Uterus (tissue), 4 donors: ENCODE measurements around the gene LDLR. TPM values are rescaled to one million over a fixed set of nuclear protein-coding genes. Genes with fewer than 3 reads are reported as not detected.
A peak's percentile ranks its signal among the peaks of the same experiment; 100 is the strongest.
"Not testable (repeated sequence)": the region's sequence is repeated elsewhere in the genome, so short reads cannot be mapped to it uniquely, and the experiment has no call there.

ENCODE experiments used
- DNase-seq, 2 donors: peaks; one replicate each; pipeline ENCODE4 v3.0.0-alpha.2; 2019 to 2020
- H3K27ac ChIP-seq, 2 donors: fragments of 200-600 bp; sonication (generic); 1 replicate in 1 of 2; 2 replicates in 1 of 2; pipeline ENCODE4 v1.5.1; 2016 to 2018
- H3K27me3 ChIP-seq, 2 donors: fragments of 200-600 bp; sonication (generic); one replicate each; pipeline ENCODE4 v1.5.1; 2018 to 2019; ENCODE audit warnings: control low read depth in 1 of 2
- H3K36me3 ChIP-seq, 2 donors: fragments of 200-600 bp; sonication (generic); one replicate each; pipeline ENCODE4 v1.5.1; 2019; ENCODE audit warnings: control low read depth in 1 of 2
- H3K4me1 ChIP-seq, 2 donors: fragments of 200-600 bp; sonication (generic); one replicate each; pipeline ENCODE4 v1.5.1; 2018 to 2019; ENCODE audit warnings: control low read depth in 1 of 2
- H3K4me3 ChIP-seq, 2 donors: fragments of 200-600 bp; sonication (generic); 1 replicate in 1 of 2; 2 replicates in 1 of 2; pipeline ENCODE4 v1.5.1; 2018 to 2019; ENCODE audit warnings: mild to moderate bottlenecking in 1 of 2
- H3K9me3 ChIP-seq, 2 donors: fragments of 200-600 bp; sonication (generic); one replicate each; pipeline ENCODE4 v1.5.1; 2019; ENCODE audit warnings: control low read depth in 1 of 2
- CTCF ChIP-seq, 4 experiments: fragments of 200-600 bp in 2 of 4; fragments of 450-650 bp in 2 of 4; sonication (generic) in 2 of 4; IDR thresholded peaks; one replicate each; pipeline ENCODE4 v1.5.1; 2016 to 2019; ENCODE audit warnings: antibody characterized with exemption in 4 of 4, mild to moderate bottlenecking in 2 of 4, moderate library complexity in 1 of 4
- POLR2A ChIP-seq, 2 donors: fragments of 450-650 bp; IDR thresholded peaks; one replicate each; pipeline ENCODE4 v1.6.1; 2016; ENCODE audit warnings: antibody characterized with exemption in 2 of 2, mild to moderate bottlenecking in 1 of 2, moderate library complexity in 1 of 2
- intact Hi-C: fragments of 100-400 bp; cut with DNase I; formaldehyde crosslinking; loops from one replicate; pipeline ENCODE4 v1.15.1; 2023; ENCODE audit warnings: low total_unique reads
- total RNA-seq, 4 donors: library from RNA; depleted of rRNA in 3 of 4; stranded (reverse); fragments of >200 nt in 3 of 4; gene quantifications; one replicate each; pipeline versions ENCODE4 v1.1.0 to v1.2.4, GENCODE V29; 2014 to 2023
- donor health status: DM: yes; HTN: yes; CAD: no.

The LDLR gene
- total RNA-seq, 4 donors from 2014 or later: 7.9 to 55.3 (median 48.8) TPM

- no peak for TF ChIP-seq CTCF (IDR thresholded peaks at IDR 0.05)
- TF ChIP-seq POLR2A (IDR thresholded peaks at IDR 0.05): no peak
- H3K9me3 ChIP-seq: no peaks in the 10 kb centered on the region
- no peak for DNase-seq
- peak overlapping the region; percentile 93 to 96 for H3K27ac ChIP-seq
- intact Hi-C loops: no loop called here
- H3K36me3 ChIP-seq: no peaks in the 10 kb centered on the region
- peaks cover 4 to 21% of the 10 kb centered on the region in 2 donors for H3K4me1 ChIP-seq
- no peaks in the 10 kb centered on the region for H3K27me3 ChIP-seq
- no peak overlapping the region for H3K4me3 ChIP-seq
Observed at GRCh38 chr19:11173516-11174155, 84.4 kb downstream of the LDLR start.

GRCh38 chr19:11174336-11174735 is 85.1 kb downstream of the LDLR start:
- H3K27me3 ChIP-seq: no peaks in the 10 kb centered on the region
- no peaks in the 10 kb centered on the region for H3K9me3 ChIP-seq
- no peak overlapping the region for H3K4me3 ChIP-seq
- peaks cover 4 to 28% of the 10 kb centered on the region in 2 donors for H3K4me1 ChIP-seq
- no peak for TF ChIP-seq POLR2A (IDR thresholded peaks at IDR 0.05)
- TF ChIP-seq CTCF (IDR thresholded peaks at IDR 0.05): no peak
- DNase-seq: no peak
- intact Hi-C loops: no loop called here
- H3K36me3 ChIP-seq: no peaks in the 10 kb centered on the region
- no peak overlapping the region for H3K27ac ChIP-seq

- no peak overlapping the region for H3K4me3 ChIP-seq
- peak overlapping the region in 1 of 2 donors; percentile 2 for H3K27ac ChIP-seq
- H3K9me3 ChIP-seq: no peaks in the 10 kb centered on the region
- intact Hi-C loops: no loop called here
- no peaks in the 10 kb centered on the region for H3K27me3 ChIP-seq
- peaks cover 2 to 21% of the 10 kb centered on the region in 2 donors for H3K4me1 ChIP-seq
- TF ChIP-seq CTCF (IDR thresholded peaks at IDR 0.05) (no peak), POLR2A (IDR thresholded peaks at IDR 0.05) (no peak)
- no peak for DNase-seq
- no peaks in the 10 kb centered on the region for H3K36me3 ChIP-seq
Observed at GRCh38 chr19:11175920-11176319, 86.7 kb downstream of the LDLR start.

- H3K4me3 ChIP-seq: no peak overlapping the region
- peak overlapping the region; percentile 3 to 99 for H3K27ac ChIP-seq
- H3K36me3 ChIP-seq: no peaks in the 10 kb centered on the region
- no peak for DNase-seq
- H3K4me1 ChIP-seq: peaks cover 0 to 23% of the 10 kb centered on the region in 2 donors
- no peaks in the 10 kb centered on the region for H3K27me3 ChIP-seq
- TF ChIP-seq POLR2A (IDR thresholded peaks at IDR 0.05) (no peak), CTCF (IDR thresholded peaks at IDR 0.05) (no peak)
- H3K9me3 ChIP-seq: no peaks in the 10 kb centered on the region
- intact Hi-C loops: no loop called here
Observed at GRCh38 chr19:11176466-11177193, 87.4 kb downstream of the LDLR start.

- no peak for DNase-seq
- Histone ChIP-seq H3K4me1 (peaks cover 0 to 24% of the 10 kb centered on the region in 2 donors), H3K27ac (peak overlapping the region; percentile 98 to 99), H3K9me3 (no peaks in the 10 kb centered on the region), H3K4me3 (no peak overlapping the region), H3K36me3 (no peaks in the 10 kb centered on the region), H3K27me3 (no peaks in the 10 kb centered on the region)
- no peak for TF ChIP-seq POLR2A (IDR thresholded peaks at IDR 0.05)
- no peak for TF ChIP-seq CTCF (IDR thresholded peaks at IDR 0.05)
- intact Hi-C loops: no loop called here
Observed at GRCh38 chr19:11177592-11177991, 88.3 kb downstream of the LDLR start.

- Histone ChIP-seq H3K27ac (peak overlapping the region; percentile 98 to 99), H3K4me1 (peaks cover 0 to 24% of the 10 kb centered on the region in 2 donors)
- intact Hi-C loops, H3K36me3 ChIP-seq, H3K27me3 ChIP-seq, H3K9me3 ChIP-seq, H3K4me3 ChIP-seq, DNase-seq: not testable (repeated sequence)
Observed at GRCh38 chr19:11179145-11179465, 89.8 kb downstream of the LDLR start.
